CD4-positive, alpha-beta T cell treated with Interleukin-4 for 1 hour (primary cell): ENCODE data around the gene MSMB.
"Not testable (repeated sequence)": the region's sequence is repeated elsewhere in the genome, so short reads cannot be mapped to it uniquely, and the experiment has no call there.

Experiments
- DNase-seq, 2 donors: peaks; one replicate each; pipeline ENCODE4 v3.0.0-alpha.2; 2020 to 2022

Gene MSMB

GRCh38 chr10:46046261-46046660 is at the start of gene MSMB:
MSMB (minus strand) TSS chr10:46046269; CDS start chr10:46046237, 32 bp downstream.
- no peak for DNase-seq

- DNase-seq = no peak
Measured at GRCh38 chr10:46094931-46095750, 49.1 kb upstream of the MSMB start.

- DNase-seq = no peak
Measured at GRCh38 chr10:46094197-46094500, 48.1 kb upstream of the MSMB start.

GRCh38 chr10:46093316-46094196 is 47.5 kb upstream of the MSMB start:
- DNase-seq = peak; percentile 32 to 48

- DNase-seq = peak; percentile 39 to 71
Measured at GRCh38 chr10:46092524-46093081, 46.5 kb upstream of the MSMB start.

GRCh38 chr10:46091828-46092523 is 45.9 kb upstream of the MSMB start:
- peak in 1 of 2 donors; percentile 14 for DNase-seq

GRCh38 chr10:46091080-46091827 is 45.2 kb upstream of the MSMB start:
- peak in 1 of 2 donors; percentile 34 for DNase-seq

- DNase-seq = no peak
Measured at GRCh38 chr10:46090258-46090812, 44.3 kb upstream of the MSMB start.

GRCh38 chr10:46087381-46087780 is 41.3 kb upstream of the MSMB start:
- DNase-seq = not testable (repeated sequence)

GRCh38 chr10:46084321-46085165 is 38.5 kb upstream of the MSMB start:
- no peak for DNase-seq

GRCh38 chr10:46080886-46081285 is 34.8 kb upstream of the MSMB start:
- DNase-seq = no peak

GRCh38 chr10:46079831-46080585 is 33.9 kb upstream of the MSMB start:
- DNase-seq = no peak

GRCh38 chr10:46077731-46078413 is 31.8 kb upstream of the MSMB start:
- DNase-seq = no peak

- DNase-seq = no peak
Measured at GRCh38 chr10:46077141-46077554, 31.1 kb upstream of the MSMB start.

- no peak for DNase-seq
Measured at GRCh38 chr10:46075869-46076268, 29.8 kb upstream of the MSMB start.

- no peak for DNase-seq
Measured at GRCh38 chr10:46074196-46074946, 28.3 kb upstream of the MSMB start.

GRCh38 chr10:46073564-46073963 is 27.5 kb upstream of the MSMB start:
- DNase-seq = no peak

- no peak for DNase-seq
Measured at GRCh38 chr10:46070749-46071148, 24.7 kb upstream of the MSMB start.
